K562 (cell line): ENCODE data around the gene HEPACAM. TPM values are rescaled to one million over a fixed set of nuclear protein-coding genes. Genes with fewer than 3 reads are reported as not detected.

Source experiments
- ARID2 ChIP-seq: fragments of 450-650 bp; IDR thresholded peaks from 2 replicates; pipeline ENCODE4 v1.6.1; 2017; ENCODE audit warnings: antibody characterized with exemption, mild to moderate bottlenecking
- BRD9 ChIP-seq: fragments of 450-650 bp; IDR thresholded peaks from 2 replicates; pipeline ENCODE4 v1.6.1; 2018; ENCODE audit warnings: low read depth; ENCODE audit not compliant: partially characterized antibody
- CC2D1A ChIP-seq: fragments of 450-650 bp; IDR thresholded peaks from 2 replicates; pipeline ENCODE4 v1.6.1; 2017; ENCODE audit warnings: mild to moderate bottlenecking
- E2F4 ChIP-seq: sonication (generic); formaldehyde crosslinking; IDR thresholded peaks from 2 replicates; pipeline ENCODE4 v1.8.0; 2022; ENCODE audit warnings: mild to moderate bottlenecking, low read depth, missing genetic modification reagents
- KAT8 ChIP-seq: fragments of 450-650 bp; IDR thresholded peaks from 2 replicates; pipeline ENCODE4 v1.6.1; 2016; ENCODE audit warnings: low read depth, mild to moderate bottlenecking
- MEIS2 ChIP-seq: fragments of 450-650 bp; IDR thresholded peaks from 2 replicates; pipeline ENCODE4 v1.6.1; 2014; ENCODE audit warnings: mild to moderate bottlenecking; ENCODE audit not compliant: partially characterized antibody
- ZNF655 ChIP-seq: fragments of 250-450 bp; sonication (Bioruptor Pico); IDR thresholded peaks from 2 replicates; pipeline ENCODE4 v1.5.0; 2021
- polyA plus RNA-seq, 8 experiments: library from polyadenylated mRNA; depleted of rRNA in 4 of 8; stranded (reverse) in 5 of 8; unstranded in 3 of 8; fragments of >200 nt; fragmentation: Nextera tagmentation in 2 of 8; fragmentation: Illumina TruSeq in 1 of 8; extraction: Ambion mirVana in 2 of 8; extraction: Trizol in 1 of 8; gene quantifications; 2 replicates each; pipeline versions ENCODE4 v1.2.1 to v1.2.3, GENCODE V29; 2011 to 2014; ENCODE audit warnings: inconsistent platforms in 1 of 8, missing spikeins in 1 of 8
- total RNA-seq, 7 experiments: library from RNA; depleted of rRNA in 6 of 7; stranded (reverse); fragments of >200 nt in 6 of 7; fragmentation: Illumina TruSeq in 2 of 7; extraction: Trizol in 2 of 7; gene quantifications; 2 replicates each; pipeline versions ENCODE4 v1.2.1 to v1.2.3, GENCODE V29; 2011 to 2021; ENCODE audit warnings: low replicate concordance in 1 of 7
- TF ChIP-seq, protein P1 (sequence below): sonication (generic); formaldehyde crosslinking; IDR thresholded peaks from 2 replicates; pipeline ENCODE4 v1.8.0; 2022; ENCODE audit warnings: mild to moderate bottlenecking, missing genetic modification reagents
- TF ChIP-seq, protein P2 (sequence below): fragments of 200-600 bp; sonication (generic); IDR thresholded peaks from one replicate; pipeline ENCODE4 v1.6.1; 2012; ENCODE audit warnings: mild to moderate bottlenecking, low read depth, low read length, inconsistent platforms
- TF ChIP-seq, protein P3 (sequence below): fragments of 250-450 bp; sonication (Bioruptor Pico); IDR thresholded peaks from 2 replicates; pipeline ENCODE4 v1.8.0; 2021; ENCODE audit warnings: moderate library complexity, mild to moderate bottlenecking, inconsistent platforms

HEPACAM gene
- total and polyA plus RNA-seq, 9 of the 15 experiments (the other 6 are each of a cell fraction or from before 2014, with no cell fraction given) = not detected

DNA sequence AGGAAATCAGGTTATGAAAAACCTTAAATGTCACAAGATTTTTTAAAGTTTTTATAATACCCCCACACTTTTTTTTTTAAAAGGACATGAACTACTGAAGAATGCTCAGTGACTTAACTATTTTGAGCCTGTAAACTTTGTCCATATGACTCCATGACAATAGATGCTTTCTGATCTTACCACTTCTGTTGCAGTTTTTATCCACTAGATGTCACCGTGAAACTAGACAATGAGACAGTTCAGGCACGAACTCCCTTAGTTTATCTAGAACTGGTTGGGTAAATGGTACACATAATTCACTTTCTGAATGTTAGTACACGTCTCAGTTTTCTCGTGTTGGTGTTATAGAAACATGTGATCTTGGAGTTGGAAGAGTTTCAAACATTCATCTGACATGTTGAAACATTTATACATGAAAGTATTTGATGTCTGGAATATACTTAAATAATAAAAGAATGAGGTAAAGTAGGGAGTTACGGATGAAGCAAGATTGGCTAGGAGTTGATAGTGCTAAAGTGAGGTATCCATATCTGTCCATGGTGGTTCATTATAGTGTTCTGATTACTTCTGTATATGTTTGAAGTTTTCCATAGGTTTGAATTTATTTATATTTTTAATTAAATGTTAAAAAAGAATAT, 26.2 kb upstream of the HEPACAM start (continued):
- TF ChIP-seq MEIS2 = no peak
- 0 out of 2 replicates have a peak, but pooled peaks have one; percentile 23 for TF ChIP-seq CC2D1A
- TF ChIP-seq KAT8 = no peak
- TF ChIP-seq, protein P1, sequence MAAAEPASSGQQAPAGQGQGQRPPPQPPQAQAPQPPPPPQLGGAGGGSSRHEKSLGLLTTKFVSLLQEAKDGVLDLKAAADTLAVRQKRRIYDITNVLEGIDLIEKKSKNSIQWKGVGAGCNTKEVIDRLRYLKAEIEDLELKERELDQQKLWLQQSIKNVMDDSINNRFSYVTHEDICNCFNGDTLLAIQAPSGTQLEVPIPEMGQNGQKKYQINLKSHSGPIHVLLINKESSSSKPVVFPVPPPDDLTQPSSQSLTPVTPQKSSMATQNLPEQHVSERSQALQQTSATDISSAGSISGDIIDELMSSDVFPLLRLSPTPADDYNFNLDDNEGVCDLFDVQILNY (CRISPR knock-in tag) = no peak
- TF ChIP-seq ZNF655 (CRISPR knock-in tag) = no peak
- no peak for TF ChIP-seq E2F4 (CRISPR knock-in tag)
- TF ChIP-seq, protein P2, sequence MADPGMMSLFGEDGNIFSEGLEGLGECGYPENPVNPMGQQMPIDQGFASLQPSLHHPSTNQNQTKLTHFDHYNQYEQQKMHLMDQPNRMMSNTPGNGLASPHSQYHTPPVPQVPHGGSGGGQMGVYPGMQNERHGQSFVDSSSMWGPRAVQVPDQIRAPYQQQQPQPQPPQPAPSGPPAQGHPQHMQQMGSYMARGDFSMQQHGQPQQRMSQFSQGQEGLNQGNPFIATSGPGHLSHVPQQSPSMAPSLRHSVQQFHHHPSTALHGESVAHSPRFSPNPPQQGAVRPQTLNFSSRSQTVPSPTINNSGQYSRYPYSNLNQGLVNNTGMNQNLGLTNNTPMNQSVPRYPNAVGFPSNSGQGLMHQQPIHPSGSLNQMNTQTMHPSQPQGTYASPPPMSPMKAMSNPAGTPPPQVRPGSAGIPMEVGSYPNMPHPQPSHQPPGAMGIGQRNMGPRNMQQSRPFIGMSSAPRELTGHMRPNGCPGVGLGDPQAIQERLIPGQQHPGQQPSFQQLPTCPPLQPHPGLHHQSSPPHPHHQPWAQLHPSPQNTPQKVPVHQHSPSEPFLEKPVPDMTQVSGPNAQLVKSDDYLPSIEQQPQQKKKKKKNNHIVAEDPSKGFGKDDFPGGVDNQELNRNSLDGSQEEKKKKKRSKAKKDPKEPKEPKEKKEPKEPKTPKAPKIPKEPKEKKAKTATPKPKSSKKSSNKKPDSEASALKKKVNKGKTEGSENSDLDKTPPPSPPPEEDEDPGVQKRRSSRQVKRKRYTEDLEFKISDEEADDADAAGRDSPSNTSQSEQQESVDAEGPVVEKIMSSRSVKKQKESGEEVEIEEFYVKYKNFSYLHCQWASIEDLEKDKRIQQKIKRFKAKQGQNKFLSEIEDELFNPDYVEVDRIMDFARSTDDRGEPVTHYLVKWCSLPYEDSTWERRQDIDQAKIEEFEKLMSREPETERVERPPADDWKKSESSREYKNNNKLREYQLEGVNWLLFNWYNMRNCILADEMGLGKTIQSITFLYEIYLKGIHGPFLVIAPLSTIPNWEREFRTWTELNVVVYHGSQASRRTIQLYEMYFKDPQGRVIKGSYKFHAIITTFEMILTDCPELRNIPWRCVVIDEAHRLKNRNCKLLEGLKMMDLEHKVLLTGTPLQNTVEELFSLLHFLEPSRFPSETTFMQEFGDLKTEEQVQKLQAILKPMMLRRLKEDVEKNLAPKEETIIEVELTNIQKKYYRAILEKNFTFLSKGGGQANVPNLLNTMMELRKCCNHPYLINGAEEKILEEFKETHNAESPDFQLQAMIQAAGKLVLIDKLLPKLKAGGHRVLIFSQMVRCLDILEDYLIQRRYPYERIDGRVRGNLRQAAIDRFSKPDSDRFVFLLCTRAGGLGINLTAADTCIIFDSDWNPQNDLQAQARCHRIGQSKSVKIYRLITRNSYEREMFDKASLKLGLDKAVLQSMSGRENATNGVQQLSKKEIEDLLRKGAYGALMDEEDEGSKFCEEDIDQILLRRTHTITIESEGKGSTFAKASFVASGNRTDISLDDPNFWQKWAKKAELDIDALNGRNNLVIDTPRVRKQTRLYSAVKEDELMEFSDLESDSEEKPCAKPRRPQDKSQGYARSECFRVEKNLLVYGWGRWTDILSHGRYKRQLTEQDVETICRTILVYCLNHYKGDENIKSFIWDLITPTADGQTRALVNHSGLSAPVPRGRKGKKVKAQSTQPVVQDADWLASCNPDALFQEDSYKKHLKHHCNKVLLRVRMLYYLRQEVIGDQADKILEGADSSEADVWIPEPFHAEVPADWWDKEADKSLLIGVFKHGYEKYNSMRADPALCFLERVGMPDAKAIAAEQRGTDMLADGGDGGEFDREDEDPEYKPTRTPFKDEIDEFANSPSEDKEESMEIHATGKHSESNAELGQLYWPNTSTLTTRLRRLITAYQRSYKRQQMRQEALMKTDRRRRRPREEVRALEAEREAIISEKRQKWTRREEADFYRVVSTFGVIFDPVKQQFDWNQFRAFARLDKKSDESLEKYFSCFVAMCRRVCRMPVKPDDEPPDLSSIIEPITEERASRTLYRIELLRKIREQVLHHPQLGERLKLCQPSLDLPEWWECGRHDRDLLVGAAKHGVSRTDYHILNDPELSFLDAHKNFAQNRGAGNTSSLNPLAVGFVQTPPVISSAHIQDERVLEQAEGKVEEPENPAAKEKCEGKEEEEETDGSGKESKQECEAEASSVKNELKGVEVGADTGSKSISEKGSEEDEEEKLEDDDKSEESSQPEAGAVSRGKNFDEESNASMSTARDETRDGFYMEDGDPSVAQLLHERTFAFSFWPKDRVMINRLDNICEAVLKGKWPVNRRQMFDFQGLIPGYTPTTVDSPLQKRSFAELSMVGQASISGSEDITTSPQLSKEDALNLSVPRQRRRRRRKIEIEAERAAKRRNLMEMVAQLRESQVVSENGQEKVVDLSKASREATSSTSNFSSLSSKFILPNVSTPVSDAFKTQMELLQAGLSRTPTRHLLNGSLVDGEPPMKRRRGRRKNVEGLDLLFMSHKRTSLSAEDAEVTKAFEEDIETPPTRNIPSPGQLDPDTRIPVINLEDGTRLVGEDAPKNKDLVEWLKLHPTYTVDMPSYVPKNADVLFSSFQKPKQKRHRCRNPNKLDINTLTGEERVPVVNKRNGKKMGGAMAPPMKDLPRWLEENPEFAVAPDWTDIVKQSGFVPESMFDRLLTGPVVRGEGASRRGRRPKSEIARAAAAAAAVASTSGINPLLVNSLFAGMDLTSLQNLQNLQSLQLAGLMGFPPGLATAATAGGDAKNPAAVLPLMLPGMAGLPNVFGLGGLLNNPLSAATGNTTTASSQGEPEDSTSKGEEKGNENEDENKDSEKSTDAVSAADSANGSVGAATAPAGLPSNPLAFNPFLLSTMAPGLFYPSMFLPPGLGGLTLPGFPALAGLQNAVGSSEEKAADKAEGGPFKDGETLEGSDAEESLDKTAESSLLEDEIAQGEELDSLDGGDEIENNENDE = no peak
- peak; percentile 53; the same call in 1 of the 2 replicates for TF ChIP-seq ARID2
- TF ChIP-seq BRD9 = no peak
- TF ChIP-seq, protein P3, sequence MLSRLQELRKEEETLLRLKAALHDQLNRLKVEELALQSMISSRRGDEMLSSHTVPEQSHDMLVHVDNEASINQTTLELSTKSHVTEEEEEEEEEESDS = no peak
